BJ (cell line): ENCODE results near the gene SERTM1. TPM values are rescaled to one million over a fixed set of nuclear protein-coding genes. Genes with fewer than 3 reads are reported as not detected.

Experiments
- CTCF ChIA-PET: fragments of 350-600 bp; formaldehyde crosslinking; extraction: SDS; loops from one replicate; lab custom pipeline; 2021; ENCODE audit warnings: antibody characterized with exemption, inconsistent platforms; lab: Yijun Ruan, JAX
- POLR2A ChIA-PET: fragments of 300-600 bp; sonication (Branson Sonifier 250); formaldehyde crosslinking; extraction: SDS; loops from one replicate; lab custom pipeline; 2021; ENCODE audit warnings: antibody characterized with exemption; lab: Charles Lee
- DNase-seq: peaks from one replicate; pipeline ENCODE4 v3.0.0-alpha.2; 2011; ENCODE audit warnings: low read depth
- H3K27me3 ChIP-seq: 2 replicates; pipeline ENCODE4 v1.6.0; 2011; ENCODE audit warnings: low read length; ENCODE audit not compliant: control insufficient read depth, insufficient read depth
- H3K36me3 ChIP-seq: 2 replicates; pipeline ENCODE4 v1.5.1; 2011; ENCODE audit warnings: low read length; ENCODE audit not compliant: control insufficient read depth, insufficient read depth
- H3K4me3 ChIP-seq: 2 replicates; pipeline ENCODE4 v1.5.1; 2011; ENCODE audit warnings: low read depth, mild to moderate bottlenecking, control low read depth, low read length
- polyA minus RNA-seq: library from RNA; depleted of rRNA, polyadenylated mRNA; stranded (reverse); fragments of >200 nt; gene quantifications from 2 replicates; pipeline ENCODE4 v1.2.3, GENCODE V29; 2011; rRNA and poly(A)+ RNA removed
- polyA plus RNA-seq: library from polyadenylated mRNA; depleted of rRNA; stranded (reverse); fragments of >200 nt; gene quantifications from 2 replicates; pipeline ENCODE4 v1.2.3, GENCODE V29; 2011; rRNA removed
- TF ChIP-seq, protein P1 (sequence below): IDR thresholded peaks from 2 replicates; pipeline ENCODE4 v1.5.1; 2011; ENCODE audit warnings: low read depth, mild to moderate bottlenecking, control low read depth, inconsistent platforms, low read length, moderate library complexity; ENCODE audit not compliant: insufficient read depth

Gene SERTM1
- polyA plus RNA-seq (not detected in 2 replicates), polyA minus RNA-seq (not detected in 2 replicates)

DNA sequence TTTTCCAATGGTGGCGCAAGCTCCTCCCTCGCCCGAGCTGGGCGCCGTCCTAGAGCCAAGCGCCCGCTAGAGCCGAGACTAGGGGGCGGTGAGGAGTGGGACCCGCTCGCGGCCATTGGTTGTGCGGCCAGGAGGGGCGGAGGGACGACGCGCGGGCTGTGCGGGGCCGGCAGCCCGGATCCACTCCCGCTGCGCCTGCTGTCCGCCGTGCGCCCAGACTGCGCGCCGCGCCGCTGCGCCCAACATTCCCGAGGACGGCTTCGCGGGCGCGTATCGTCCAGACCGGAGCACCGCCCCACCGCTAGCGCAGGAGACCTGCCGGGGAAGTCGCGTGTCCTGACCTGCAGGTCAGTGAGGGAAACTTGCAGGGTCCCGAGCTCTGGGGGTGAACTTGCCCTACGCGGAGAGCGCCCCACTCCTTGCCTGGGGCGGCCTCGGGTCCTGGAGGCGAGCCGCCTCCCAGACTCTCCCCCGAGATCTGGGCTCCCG lies at the start of gene SERTM1:
Gene SERTM1, plus strand, starts transcription at position 183 of the 489 bp plus-strand sequence. CDS start 21,059 bp downstream, outside the sequence.
- Histone ChIP-seq H3K27me3 (peaks cover 9% of the 10 kb centered on the region), H3K36me3 (no peaks in the 10 kb centered on the region), H3K4me3 (no peak within 1 kb of the TSS)
- ChIA-PET POLR2A (no interaction called here), CTCF (no interaction called here)
- TF ChIP-seq, protein P1, sequence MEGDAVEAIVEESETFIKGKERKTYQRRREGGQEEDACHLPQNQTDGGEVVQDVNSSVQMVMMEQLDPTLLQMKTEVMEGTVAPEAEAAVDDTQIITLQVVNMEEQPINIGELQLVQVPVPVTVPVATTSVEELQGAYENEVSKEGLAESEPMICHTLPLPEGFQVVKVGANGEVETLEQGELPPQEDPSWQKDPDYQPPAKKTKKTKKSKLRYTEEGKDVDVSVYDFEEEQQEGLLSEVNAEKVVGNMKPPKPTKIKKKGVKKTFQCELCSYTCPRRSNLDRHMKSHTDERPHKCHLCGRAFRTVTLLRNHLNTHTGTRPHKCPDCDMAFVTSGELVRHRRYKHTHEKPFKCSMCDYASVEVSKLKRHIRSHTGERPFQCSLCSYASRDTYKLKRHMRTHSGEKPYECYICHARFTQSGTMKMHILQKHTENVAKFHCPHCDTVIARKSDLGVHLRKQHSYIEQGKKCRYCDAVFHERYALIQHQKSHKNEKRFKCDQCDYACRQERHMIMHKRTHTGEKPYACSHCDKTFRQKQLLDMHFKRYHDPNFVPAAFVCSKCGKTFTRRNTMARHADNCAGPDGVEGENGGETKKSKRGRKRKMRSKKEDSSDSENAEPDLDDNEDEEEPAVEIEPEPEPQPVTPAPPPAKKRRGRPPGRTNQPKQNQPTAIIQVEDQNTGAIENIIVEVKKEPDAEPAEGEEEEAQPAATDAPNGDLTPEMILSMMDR = no peak
- no peak for DNase-seq

DNA sequence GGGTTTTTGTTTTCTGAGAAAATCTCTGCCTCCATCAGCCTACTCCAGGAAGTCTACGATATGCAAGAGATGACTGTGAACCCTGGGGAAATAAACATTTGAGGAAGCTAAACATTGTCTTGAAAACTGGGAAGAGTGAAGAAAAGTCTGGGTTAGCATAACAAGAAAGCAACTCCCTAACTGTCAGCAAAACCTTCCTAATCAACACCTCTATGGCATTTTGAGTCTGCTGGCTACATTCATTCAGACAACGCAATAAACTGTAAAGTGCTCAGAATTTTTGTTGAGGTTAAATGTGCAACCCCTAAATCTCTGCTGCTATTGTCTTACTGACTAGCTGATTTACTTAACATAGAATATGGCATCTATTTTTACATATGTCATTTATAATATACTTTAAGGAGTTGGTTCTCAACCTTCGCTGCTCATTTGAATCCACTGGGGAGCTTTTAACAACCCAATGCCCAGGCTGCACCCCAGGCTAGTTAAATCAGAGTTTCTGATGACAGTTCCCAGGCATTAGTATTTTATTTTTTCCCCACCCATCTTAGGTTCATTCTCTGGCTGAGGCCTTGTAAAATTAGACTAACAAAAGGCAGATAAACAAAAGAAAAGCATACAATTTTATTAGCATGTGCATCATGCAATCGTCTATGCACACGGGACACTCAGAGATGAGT lies 45.3 kb upstream of the SERTM1 start:
- H3K4me3 ChIP-seq = no peak overlapping the region
- CTCF ChIA-PET = no interaction called here

DNA sequence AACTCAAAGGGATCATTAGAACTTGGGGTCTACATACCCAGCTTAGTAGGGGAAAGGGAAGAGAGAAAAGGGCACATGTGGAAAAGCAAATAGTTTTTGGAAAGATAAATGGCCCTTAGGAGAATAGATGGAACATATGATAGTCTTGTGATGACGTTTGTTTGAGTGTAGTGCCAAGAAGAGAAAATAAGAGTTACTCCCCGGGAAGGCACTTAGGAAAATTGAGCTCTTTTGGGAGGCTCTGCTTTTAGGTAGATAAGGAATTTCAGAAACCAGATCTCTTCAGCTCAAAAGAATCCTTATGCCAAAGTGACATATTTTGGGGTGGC lies 44.8 kb upstream of the SERTM1 start:
- ChIA-PET CTCF (no interaction called here), POLR2A (no interaction called here)
- Histone ChIP-seq H3K4me3 (no peak overlapping the region), H3K36me3 (no peaks in the 10 kb centered on the region), H3K27me3 (no peaks in the 10 kb centered on the region)
- TF ChIP-seq, protein P1 = no peak
- DNase-seq = no peak

More for the DNA sequence above, 45.3 kb upstream of the SERTM1 start:
- TF ChIP-seq, protein P1 = no peak
- POLR2A ChIA-PET = no interaction called here
- Histone ChIP-seq H3K36me3 (no peaks in the 10 kb centered on the region), H3K27me3 (no peaks in the 10 kb centered on the region)
- DNase-seq = no peak

DNA sequence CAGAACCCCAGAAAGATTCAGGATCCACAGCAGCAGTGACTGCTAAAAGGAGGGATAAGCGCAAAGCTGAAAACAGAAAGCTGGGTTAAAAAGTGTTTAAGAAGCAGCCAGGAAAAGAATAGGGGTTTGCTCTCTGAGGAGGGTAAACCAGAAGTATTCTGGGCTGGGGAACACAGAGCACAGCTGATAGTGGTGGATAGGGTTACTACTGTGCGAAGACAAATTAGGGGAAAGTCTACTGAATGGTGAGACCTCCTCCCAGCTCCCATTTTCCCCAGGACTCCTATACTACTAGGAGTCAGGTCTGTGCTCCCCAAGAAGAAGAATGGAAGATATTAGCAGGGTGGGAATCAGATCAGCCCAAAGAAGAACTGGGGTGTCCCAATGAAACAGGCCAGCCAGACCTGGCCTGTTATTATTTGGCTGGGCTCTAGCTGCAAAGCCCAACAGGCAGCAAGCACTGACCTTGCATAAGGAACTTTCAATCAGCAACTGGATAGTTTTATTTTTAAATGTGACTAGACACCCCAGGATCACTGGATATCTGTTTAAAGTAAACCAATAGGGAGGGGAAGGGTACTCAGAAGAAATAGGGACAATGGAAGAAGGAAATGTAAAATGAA lies 43.5 kb upstream of the SERTM1 start:
- Histone ChIP-seq H3K36me3 (no peaks in the 10 kb centered on the region), H3K4me3 (no peak overlapping the region), H3K27me3 (no peaks in the 10 kb centered on the region)
- TF ChIP-seq, protein P1 = no peak
- DNase-seq = no peak
- POLR2A ChIA-PET = no interaction called here
- CTCF ChIA-PET = interaction anchor here (0.7 kb wide), 1 partner anchor 1424 kb away, joined by 3 read pairs; no protein-coding TSS in a partner anchor

DNA sequence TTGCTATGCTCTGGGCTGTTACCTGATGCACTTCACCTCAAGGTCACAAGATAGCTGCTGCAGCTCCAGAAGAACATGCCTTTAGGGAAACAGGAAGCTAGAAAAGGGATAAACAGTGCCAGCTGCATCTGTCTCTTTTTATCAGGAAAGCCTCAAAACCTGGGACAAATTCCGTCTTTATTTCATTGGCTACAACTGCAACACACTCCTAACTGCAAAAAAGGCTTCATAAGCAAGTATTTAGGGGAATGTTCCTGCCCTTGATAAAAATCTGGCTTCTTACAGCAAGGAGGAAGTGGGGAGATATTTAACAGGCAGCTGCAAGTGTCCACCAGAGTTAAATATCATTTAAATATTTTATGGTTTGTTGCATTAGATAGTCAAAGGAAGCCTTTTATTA lies 34.2 kb upstream of the SERTM1 start:
- DNase-seq = no peak
- TF ChIP-seq, protein P1 = no peak
- ChIA-PET CTCF (interaction anchor here (0.6 kb wide), 1 partner anchor 95 kb away, joined by 3 read pairs; no protein-coding TSS in a partner anchor), POLR2A (no interaction called here)
- Histone ChIP-seq H3K27me3 (no peaks in the 10 kb centered on the region), H3K36me3 (no peaks in the 10 kb centered on the region), H3K4me3 (no peak overlapping the region)
